GM10847 (cell line): ENCODE measurements around the gene ATXN7L2.
A peak's percentile ranks its signal among the peaks of the same experiment; 100 is the strongest.

Source experiments
- POLR2A ChIP-seq: IDR thresholded peaks from 2 replicates; pipeline ENCODE4 v1.6.1; 2011; ENCODE audit not compliant: insufficient read length; ENCODE audit errors: extremely low read depth

Gene ATXN7L2

GRCh38 chr1:109483672-109484518 is at the start of gene ATXN7L2:
ATXN7L2 (plus strand) TSS chr1:109483905; CDS start chr1:109483954, 49 bp downstream.
- TF ChIP-seq POLR2A, result peak; percentile 72

- TF ChIP-seq POLR2A, result no peak
Observed at GRCh38 chr1:109434484-109434883, 49.2 kb upstream of the ATXN7L2 start.

GRCh38 chr1:109438798-109439297 is 44.9 kb upstream of the ATXN7L2 start:
- TF ChIP-seq POLR2A, result no peak

- no peak for TF ChIP-seq POLR2A
Observed at GRCh38 chr1:109441069-109441468, 42.6 kb upstream of the ATXN7L2 start.

GRCh38 chr1:109443476-109443875 is 40.2 kb upstream of the ATXN7L2 start:
- TF ChIP-seq POLR2A, result no peak

GRCh38 chr1:109444346-109444745 is 39.4 kb upstream of the ATXN7L2 start:
- no peak for TF ChIP-seq POLR2A

GRCh38 chr1:109447524-109447923 is 36.2 kb upstream of the ATXN7L2 start:
- TF ChIP-seq POLR2A, result no peak

GRCh38 chr1:109454497-109455133 is 29.1 kb upstream of the ATXN7L2 start:
- TF ChIP-seq POLR2A, result no peak

- TF ChIP-seq POLR2A, result no peak
Observed at GRCh38 chr1:109457819-109458218, 25.9 kb upstream of the ATXN7L2 start.

- no peak for TF ChIP-seq POLR2A
Observed at GRCh38 chr1:109466125-109466451, 17.6 kb upstream of the ATXN7L2 start.

- TF ChIP-seq POLR2A, result no peak
Observed at GRCh38 chr1:109466452-109467300, 17.0 kb upstream of the ATXN7L2 start, which contains the start of gene SYPL2. SYPL2 (plus strand) TSS chr1:109466546; CDS start chr1:109466844, 298 bp downstream.

GRCh38 chr1:109467301-109467777 is 16.4 kb upstream of the ATXN7L2 start:
- no peak for TF ChIP-seq POLR2A

GRCh38 chr1:109468061-109468460 is 15.6 kb upstream of the ATXN7L2 start:
- no peak for TF ChIP-seq POLR2A

- no peak for TF ChIP-seq POLR2A
Observed at GRCh38 chr1:109468903-109469302, 14.8 kb upstream of the ATXN7L2 start.

- TF ChIP-seq POLR2A, result no peak
Observed at GRCh38 chr1:109470245-109470644, 13.5 kb upstream of the ATXN7L2 start.
